HG03045 (cell line): ENCODE measurements around the gene THUMPD1.
"Not testable (repeated sequence)": the region's sequence is repeated elsewhere in the genome, so short reads cannot be mapped to it uniquely, and the experiment has no call there.

Source experiments
- ATAC-seq: cut with Tn5 transposase; IDR thresholded peaks from one replicate; pipeline ENCODE4 v1.9.1; 2021; ENCODE audit warnings: mild to moderate bottlenecking, moderate library complexity; ENCODE audit not compliant: unreplicated experiment

THUMPD1 gene

GRCh38 chr16:20750558-20750957 lies 8.9 kb upstream of the THUMPD1 start:
- ATAC-seq, result no peak

- ATAC-seq, result no peak
These were observed 7.9 kb upstream of the THUMPD1 start for GRCh38 chr16:20749474-20749873.

- no peak for ATAC-seq
These were observed 5.6 kb upstream of the THUMPD1 start for GRCh38 chr16:20747030-20747816.

GRCh38 chr16:20746461-20746860 lies 4.8 kb upstream of the THUMPD1 start:
- no peak for ATAC-seq

- ATAC-seq, result no peak
These were observed 3.4 kb upstream of the THUMPD1 start for GRCh38 chr16:20744922-20745440.

- no peak for ATAC-seq
These were observed 2.0 kb upstream of the THUMPD1 start for GRCh38 chr16:20743591-20743990.

GRCh38 chr16:20740901-20741521 lies 607 bp downstream of the THUMPD1 start:
- ATAC-seq, result peak; percentile 82

- ATAC-seq, result no peak
These were observed 1.4 kb downstream of the THUMPD1 start for GRCh38 chr16:20740007-20740883.

- ATAC-seq, result no peak
These were observed 6.1 kb downstream of the THUMPD1 start for GRCh38 chr16:20735490-20735889.

GRCh38 chr16:20734782-20735181 lies 6.8 kb downstream of the THUMPD1 start:
- ATAC-seq, result no peak

- ATAC-seq, result no peak
These were observed 7.6 kb downstream of the THUMPD1 start for GRCh38 chr16:20734056-20734455.

GRCh38 chr16:20729141-20729540 lies 12.5 kb downstream of the THUMPD1 start:
- no peak for ATAC-seq

- no peak for ATAC-seq
These were observed 14.4 kb downstream of the THUMPD1 start for GRCh38 chr16:20727181-20727580.

GRCh38 chr16:20726661-20727060 lies 15.0 kb downstream of the THUMPD1 start:
- no peak for ATAC-seq

- ATAC-seq, result no peak
These were observed 21.4 kb downstream of the THUMPD1 start for GRCh38 chr16:20720251-20720650.

GRCh38 chr16:20717718-20718117 lies 23.9 kb downstream of the THUMPD1 start:
- ATAC-seq, result not testable (repeated sequence)

GRCh38 chr16:20711277-20711911 lies 30.2 kb downstream of the THUMPD1 start:
- no peak for ATAC-seq

GRCh38 chr16:20708129-20708528 lies 33.5 kb downstream of the THUMPD1 start:
- not testable (repeated sequence) for ATAC-seq

- ATAC-seq, result no peak
These were observed 34.2 kb downstream of the THUMPD1 start for GRCh38 chr16:20707461-20707860.

GRCh38 chr16:20705972-20706371 lies 35.6 kb downstream of the THUMPD1 start:
- not testable (repeated sequence) for ATAC-seq

- ATAC-seq, result no peak
These were observed 37.3 kb downstream of the THUMPD1 start for GRCh38 chr16:20704281-20704680.
